Liver (tissue), 9 donors: ENCODE data around the gene PARP9. TPM values are rescaled to one million over a fixed set of nuclear protein-coding genes. Genes with fewer than 3 reads are reported as not detected.

ENCODE experiments used
- DNase-seq: peaks from one replicate; pipeline ENCODE4 v3.0.0-alpha.2; 2017; ENCODE audit warnings: low spot score
- H3K27ac ChIP-seq, 2 donors: one replicate each; pipeline ENCODE4 v1.7.0; 2013; ENCODE audit warnings: inconsistent platforms in 2 of 2, low read length in 2 of 2, control low read depth in 1 of 2, low read depth in 1 of 2, mild to moderate bottlenecking in 1 of 2
- H3K27me3 ChIP-seq, 4 donors: one replicate each; pipeline versions ENCODE4 v1.6.1 to v1.7.0; 2013; ENCODE audit warnings: low read length in 3 of 4, inconsistent platforms in 1 of 4, mild to moderate bottlenecking in 1 of 4, moderate library complexity in 1 of 4; ENCODE audit not compliant: control insufficient read depth in 4 of 4, insufficient read depth in 4 of 4
- H3K36me3 ChIP-seq, 4 donors: one replicate each; pipeline versions ENCODE4 v1.6.1 to v1.7.0; 2013; ENCODE audit warnings: low read length in 3 of 4, mild to moderate bottlenecking in 3 of 4, low read depth in 1 of 4, moderate library complexity in 1 of 4; ENCODE audit not compliant: control insufficient read depth in 4 of 4, insufficient read depth in 3 of 4
- H3K4me1 ChIP-seq, 4 donors: one replicate each; pipeline versions ENCODE4 v1.6.1 to v1.7.0; 2013; ENCODE audit warnings: low read length in 3 of 4, mild to moderate bottlenecking in 3 of 4, moderate library complexity in 1 of 4; ENCODE audit not compliant: control insufficient read depth in 4 of 4, insufficient read depth in 4 of 4
- H3K4me3 ChIP-seq, 3 donors: one replicate each; pipeline versions ENCODE4 v1.6.1 to v1.7.0; 2013; ENCODE audit warnings: low read length in 3 of 3, control low read depth in 1 of 3, low read depth in 1 of 3, mild to moderate bottlenecking in 1 of 3
- H3K9ac ChIP-seq, 2 donors: one replicate each; pipeline ENCODE4 v1.7.0; 2013; ENCODE audit warnings: low read length in 2 of 2, mild to moderate bottlenecking in 2 of 2, moderate library complexity in 2 of 2, control low read depth in 1 of 2, low read depth in 1 of 2
- H3K9me3 ChIP-seq, 4 donors: one replicate each; pipeline versions ENCODE4 v1.6.1 to v1.7.0; 2013; ENCODE audit warnings: low read length in 3 of 4; ENCODE audit not compliant: control insufficient read depth in 4 of 4
- ATF3 ChIP-seq: IDR thresholded peaks from 2 replicates; pipeline ENCODE4 v1.6.1; 2016; ENCODE audit warnings: antibody characterized with exemption
- CTCF ChIP-seq: fragments of 150-350 bp; IDR thresholded peaks from 2 replicates; pipeline ENCODE4 v1.5.1; 2017; ENCODE audit warnings: improper control_type of control experiment, low read depth, low read length; ENCODE audit not compliant: missing input control
- EGR1 ChIP-seq, 2 donors: IDR thresholded peaks; 2 replicates each; pipeline ENCODE4 v1.6.1; 2016 to 2018; ENCODE audit warnings: antibody characterized with exemption in 2 of 2, low read depth in 2 of 2
- FOXA1 ChIP-seq: IDR thresholded peaks from 2 replicates; pipeline ENCODE4 v1.6.1; 2016; ENCODE audit warnings: antibody characterized with exemption
- FOXA2 ChIP-seq: IDR thresholded peaks from 2 replicates; pipeline ENCODE4 v1.6.1; 2016; ENCODE audit warnings: antibody characterized with exemption
- GABPA ChIP-seq, 2 donors: IDR thresholded peaks in 1 of 2; conservative IDR thresholded peaks in 1 of 2; 2 replicates each; pipeline ENCODE4 v1.6.1; 2016; ENCODE audit warnings: antibody characterized with exemption in 2 of 2, mild to moderate bottlenecking in 1 of 2, moderate library complexity in 1 of 2
- HNF4A ChIP-seq, 2 donors: conservative IDR thresholded peaks; 2 replicates each; pipeline ENCODE4 v1.6.1; 2016; ENCODE audit warnings: antibody characterized with exemption in 2 of 2, mild to moderate bottlenecking in 2 of 2
- HNF4G ChIP-seq: IDR thresholded peaks from 2 replicates; pipeline ENCODE4 v1.6.1; 2016; ENCODE audit warnings: antibody characterized with exemption
- JUND ChIP-seq, 2 donors: IDR thresholded peaks; 2 replicates each; pipeline ENCODE4 v1.6.1; 2016; ENCODE audit warnings: antibody characterized with exemption in 2 of 2
- NR2F2 ChIP-seq: IDR thresholded peaks from 2 replicates; pipeline ENCODE4 v1.6.1; 2016; ENCODE audit warnings: antibody characterized with exemption
- RAD21 ChIP-seq, 2 donors: IDR thresholded peaks; 2 replicates each; pipeline ENCODE4 v1.6.1; 2016; ENCODE audit warnings: antibody characterized with exemption in 2 of 2, mild to moderate bottlenecking in 2 of 2
- RXRA ChIP-seq, 2 donors: IDR thresholded peaks; 2 replicates each; pipeline ENCODE4 v1.6.1; 2017 to 2018; ENCODE audit warnings: antibody characterized with exemption in 2 of 2, mild to moderate bottlenecking in 1 of 2
- SP1 ChIP-seq: IDR thresholded peaks from 2 replicates; pipeline ENCODE4 v1.6.1; 2018; ENCODE audit warnings: antibody characterized with exemption, mild to moderate bottlenecking
- TAF1 ChIP-seq: conservative IDR thresholded peaks from 2 replicates; pipeline ENCODE4 v1.6.1; 2016; ENCODE audit warnings: antibody characterized with exemption, mild to moderate bottlenecking
- YY1 ChIP-seq: IDR thresholded peaks from 2 replicates; pipeline ENCODE4 v1.6.1; 2016; ENCODE audit warnings: antibody characterized with exemption, mild to moderate bottlenecking
- ZBTB33 ChIP-seq: IDR thresholded peaks from 2 replicates; pipeline ENCODE4 v1.6.1; 2016; ENCODE audit warnings: antibody characterized with exemption
- WGBS: extraction: QIAGEN DNeasy Blood & Tissue Kit; methylation state at CpG from one replicate; pipeline ENCODE4 v1.1.7; 2013; 5-methylcytosine and 5-hydroxymethylcytosine counted together
- polyA plus RNA-seq, 2 donors: library from polyadenylated mRNA; stranded (reverse) in 1 of 2; unstranded in 1 of 2; fragments of 200-250 nt in 1 of 2; fragments of >200 nt in 1 of 2; fragmentation: Nextera tagmentation in 1 of 2; extraction: Ambion mirVana in 1 of 2; gene quantifications; one replicate each; pipeline versions ENCODE4 v1.2.1 to v1.2.3, GENCODE V29; 2013 to 2015
- total RNA-seq, 2 donors: library from RNA; depleted of rRNA; stranded (reverse); fragments of >200 nt; gene quantifications; one replicate each; pipeline ENCODE4 v1.2.3, GENCODE V29; 2014
- TF ChIP-seq, protein P1 (sequence below): IDR thresholded peaks from 2 replicates; pipeline ENCODE4 v1.6.1; 2016; ENCODE audit warnings: antibody characterized with exemption, mild to moderate bottlenecking
- TF ChIP-seq, protein P2 (sequence below): IDR thresholded peaks from 2 replicates; pipeline ENCODE4 v1.6.1; 2016; ENCODE audit warnings: antibody characterized with exemption
- donor health status: healthy.
- donor health status: healthy.
- donor health status: healthy.
- donor health status: healthy.
- donor health status: healthy.

Gene PARP9
- total and polyA plus RNA-seq, 4 donors = 34.8 to 74.0 (median 48.9) TPM

DNA sequence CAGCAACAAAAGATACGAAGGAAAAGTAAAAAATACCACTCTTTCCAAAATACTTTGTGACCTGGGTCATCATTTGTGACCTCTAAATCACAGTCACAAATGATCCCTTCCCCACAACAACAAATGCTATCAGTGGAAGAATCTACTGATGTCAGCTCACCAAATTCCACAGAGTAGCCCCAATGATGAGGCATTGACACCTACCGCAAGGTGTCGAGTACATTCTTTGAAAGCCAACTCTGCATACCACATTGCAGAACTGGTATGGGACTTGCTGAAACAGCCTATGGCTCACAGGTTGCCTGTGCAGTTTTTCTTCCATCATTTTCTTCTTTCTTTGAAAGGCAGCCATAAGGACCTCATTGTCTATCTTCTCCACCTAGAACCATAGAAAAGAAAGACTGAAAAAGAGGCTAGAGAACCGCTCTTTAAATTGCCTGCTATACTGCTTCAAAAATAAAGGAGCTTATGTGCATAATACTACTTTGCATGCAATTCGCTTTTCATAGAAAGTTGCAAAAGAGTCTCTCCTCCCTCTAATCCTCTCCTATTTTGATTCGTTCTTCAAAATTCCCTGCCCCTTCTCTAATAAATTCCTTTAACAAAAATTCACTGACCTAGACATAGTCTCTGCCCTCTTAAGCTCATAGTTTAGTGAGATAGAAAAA, 28.0 kb downstream of the PARP9 start:
- TF ChIP-seq ATF3 (no peak), NR2F2 (no peak), HNF4G (no peak), SP1 (no peak), GABPA (IDR thresholded peaks at IDR 0.05 in 1 of 2, conservative IDR thresholded peaks at IDR 0.05 in 1 of 2) (no peak), JUND (IDR thresholded peaks at IDR 0.05) (no peak), EGR1 (IDR thresholded peaks at IDR 0.05; ENCODE audit: low read depth in 2 of 2) (no peak), TAF1 (no peak), RXRA (IDR thresholded peaks at IDR 0.05) (no peak), HNF4A (conservative IDR thresholded peaks at IDR 0.05) (no peak), FOXA1 (no peak), FOXA2 (no peak), YY1 (no peak), CTCF (no peak)
- TF ChIP-seq, protein P1, sequence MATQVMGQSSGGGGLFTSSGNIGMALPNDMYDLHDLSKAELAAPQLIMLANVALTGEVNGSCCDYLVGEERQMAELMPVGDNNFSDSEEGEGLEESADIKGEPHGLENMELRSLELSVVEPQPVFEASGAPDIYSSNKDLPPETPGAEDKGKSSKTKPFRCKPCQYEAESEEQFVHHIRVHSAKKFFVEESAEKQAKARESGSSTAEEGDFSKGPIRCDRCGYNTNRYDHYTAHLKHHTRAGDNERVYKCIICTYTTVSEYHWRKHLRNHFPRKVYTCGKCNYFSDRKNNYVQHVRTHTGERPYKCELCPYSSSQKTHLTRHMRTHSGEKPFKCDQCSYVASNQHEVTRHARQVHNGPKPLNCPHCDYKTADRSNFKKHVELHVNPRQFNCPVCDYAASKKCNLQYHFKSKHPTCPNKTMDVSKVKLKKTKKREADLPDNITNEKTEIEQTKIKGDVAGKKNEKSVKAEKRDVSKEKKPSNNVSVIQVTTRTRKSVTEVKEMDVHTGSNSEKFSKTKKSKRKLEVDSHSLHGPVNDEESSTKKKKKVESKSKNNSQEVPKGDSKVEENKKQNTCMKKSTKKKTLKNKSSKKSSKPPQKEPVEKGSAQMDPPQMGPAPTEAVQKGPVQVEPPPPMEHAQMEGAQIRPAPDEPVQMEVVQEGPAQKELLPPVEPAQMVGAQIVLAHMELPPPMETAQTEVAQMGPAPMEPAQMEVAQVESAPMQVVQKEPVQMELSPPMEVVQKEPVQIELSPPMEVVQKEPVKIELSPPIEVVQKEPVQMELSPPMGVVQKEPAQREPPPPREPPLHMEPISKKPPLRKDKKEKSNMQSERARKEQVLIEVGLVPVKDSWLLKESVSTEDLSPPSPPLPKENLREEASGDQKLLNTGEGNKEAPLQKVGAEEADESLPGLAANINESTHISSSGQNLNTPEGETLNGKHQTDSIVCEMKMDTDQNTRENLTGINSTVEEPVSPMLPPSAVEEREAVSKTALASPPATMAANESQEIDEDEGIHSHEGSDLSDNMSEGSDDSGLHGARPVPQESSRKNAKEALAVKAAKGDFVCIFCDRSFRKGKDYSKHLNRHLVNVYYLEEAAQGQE = no peak

DNA sequence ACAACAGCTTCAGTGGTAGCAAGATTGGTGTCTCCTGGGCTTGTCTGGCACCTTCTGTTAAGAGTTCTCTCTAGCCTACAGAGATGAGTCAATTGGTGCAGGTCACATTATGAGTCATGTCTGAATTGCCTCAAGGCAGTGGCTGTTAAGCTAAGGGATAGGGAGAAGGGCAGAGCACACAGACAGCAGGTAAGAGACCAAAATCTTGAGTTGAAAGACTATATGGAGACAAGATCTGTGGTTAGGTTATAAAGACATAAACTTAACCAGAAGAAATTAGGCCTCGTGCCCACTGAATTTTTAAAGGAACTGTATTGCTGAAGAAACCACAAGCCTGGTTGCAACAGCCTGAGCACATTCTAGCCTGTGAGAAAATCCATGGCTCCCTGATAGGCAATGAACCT, 30.2 kb downstream of the PARP9 start:
- Histone ChIP-seq H3K36me3 (peaks cover 28 to 78% (median 69%) of the 10 kb centered on the region in 4 donors), H3K27me3 (no peaks in the 10 kb centered on the region), H3K4me1 (no peaks in the 10 kb centered on the region), H3K9ac (no peak overlapping the region), H3K27ac (no peak overlapping the region), H3K9me3 (no peaks in the 10 kb centered on the region), H3K4me3 (no peak overlapping the region)
- 91% methylated on average over 1 of the region's 1 CpG for WGBS
- no peak for DNase-seq
- TF ChIP-seq CTCF = no peak
- no peak for TF ChIP-seq RXRA (IDR thresholded peaks at IDR 0.05)
- TF ChIP-seq FOXA2 = no peak
- TF ChIP-seq RAD21 (IDR thresholded peaks at IDR 0.05) = no peak
- TF ChIP-seq NR2F2 = no peak
- TF ChIP-seq EGR1 (IDR thresholded peaks at IDR 0.05; ENCODE audit: low read depth in 2 of 2) = no peak
- TF ChIP-seq ATF3 = no peak
- TF ChIP-seq JUND (IDR thresholded peaks at IDR 0.05) = no peak
- no peak for TF ChIP-seq HNF4A (conservative IDR thresholded peaks at IDR 0.05)
- TF ChIP-seq ZBTB33 = no peak
- TF ChIP-seq, protein P2, sequence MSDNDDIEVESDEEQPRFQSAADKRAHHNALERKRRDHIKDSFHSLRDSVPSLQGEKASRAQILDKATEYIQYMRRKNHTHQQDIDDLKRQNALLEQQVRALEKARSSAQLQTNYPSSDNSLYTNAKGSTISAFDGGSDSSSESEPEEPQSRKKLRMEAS = no peak
- TF ChIP-seq TAF1 = no peak
- no peak for TF ChIP-seq FOXA1
- no peak for TF ChIP-seq HNF4G
- no peak for TF ChIP-seq GABPA (IDR thresholded peaks at IDR 0.05 in 1 of 2, conservative IDR thresholded peaks at IDR 0.05 in 1 of 2)

More for the DNA sequence above, 28.0 kb downstream of the PARP9 start:
- H3K36me3 ChIP-seq = peaks cover 28 to 84% (median 71%) of the 10 kb centered on the region in 4 donors
- no peak overlapping the region for H3K27ac ChIP-seq
- no peak overlapping the region for H3K9ac ChIP-seq
- no peaks in the 10 kb centered on the region for H3K4me1 ChIP-seq
- DNase-seq = no peak
- H3K27me3 ChIP-seq = no peaks in the 10 kb centered on the region
- no peak overlapping the region for H3K4me3 ChIP-seq
- H3K9me3 ChIP-seq = no peaks in the 10 kb centered on the region
- WGBS = 94% methylated on average over 6 of the region's 6 CpGs
